HCT116 (cell line): ENCODE measurements around the gene SUMO1. TPM values are rescaled to one million over a fixed set of nuclear protein-coding genes. Genes with fewer than 3 reads are reported as not detected.

ENCODE experiments used
- ATAC-seq: fragments of 200-7000 bp; cut with Tn5 transposase; 2 replicates; pipeline ENCODE4 v1.9.1; 2020; ENCODE audit warnings: mild to moderate bottlenecking, moderate library complexity
- BruUV-seq: library from RNA; stranded (reverse); fragments of 400-500 nt; replicated peaks from 2 replicates; lab custom pipeline; 2021; lab: Mats Ljungman, UMichigan
- CTCF ChIA-PET: fragments of 300-600 bp; sonication (Branson Sonifier 250); formaldehyde crosslinking; loops from one replicate; lab custom pipeline; 2021; ENCODE audit warnings: antibody characterized with exemption; lab: Charles Lee
- POLR2A ChIA-PET: fragments of 300-600, 350-600 bp; sonication (Branson Sonifier 250); formaldehyde crosslinking; loops from one replicate; lab custom pipeline; 2021; ENCODE audit warnings: antibody characterized with exemption; lab: Charles Lee
- RAD21 ChIA-PET, 2 experiments: fragments of 300-600 bp; sonication (Branson Sonifier 250); formaldehyde crosslinking; loops; one replicate each; lab custom pipeline; 2023; ENCODE audit warnings: low total read pairs in 2 of 2; ENCODE audit not compliant: uncharacterized antibody in 2 of 2, unreplicated experiment in 2 of 2, low non-redundant PET in 1 of 2; lab: Charles Lee
- DNase-seq: peaks from one replicate; pipeline ENCODE4 v3.0.0-alpha.2; 2010; ENCODE audit warnings: low read depth, low spot score
- H2AFZ ChIP-seq: fragments of 200-600 bp; shearing (Covaris generic), sonication (generic); 2 replicates; pipeline ENCODE4 v1.6.1; 2017; ENCODE audit warnings: low read depth, mixed run types, mixed read lengths, antibody characterized with exemption, low read length; ENCODE audit not compliant: poor library complexity, severe bottlenecking
- H3K27ac ChIP-seq: 2 replicates; pipeline ENCODE4 v1.5.1; 2012; ENCODE audit warnings: low read depth, low read length
- H3K27me3 ChIP-seq: fragments of 200-600 bp; sonication (generic); 2 replicates; pipeline ENCODE4 v1.6.1; 2016; ENCODE audit warnings: mixed run types, low read length, mixed read lengths; ENCODE audit not compliant: insufficient read depth
- H3K36me3 ChIP-seq, 2 experiments: fragments of 200-500 bp in 1 of 2; fragments of 200-600 bp in 1 of 2; sonication (Bioruptor generic) in 1 of 2; sonication (generic) in 1 of 2; 2 replicates each; pipeline versions ENCODE4 v1.5.1 to v1.6.1; 2014 to 2016; ENCODE audit warnings: low read length in 2 of 2, inconsistent platforms in 1 of 2, mixed read lengths in 1 of 2, mixed run types in 1 of 2; ENCODE audit not compliant: insufficient read depth in 2 of 2, control insufficient read depth in 1 of 2
- H3K4me1 ChIP-seq, 2 experiments: fragments of 200-600 bp in 1 of 2; sonication (generic) in 1 of 2; 2 replicates each; pipeline versions ENCODE4 v1.5.1 to v1.6.1; 2012 to 2017; ENCODE audit warnings: low read length in 2 of 2, inconsistent platforms in 1 of 2, mild to moderate bottlenecking in 1 of 2, mixed read lengths in 1 of 2, mixed run types in 1 of 2, moderate library complexity in 1 of 2; ENCODE audit not compliant: insufficient read depth in 2 of 2, control insufficient read depth in 1 of 2
- H3K4me2 ChIP-seq: fragments of 200-600 bp; sonication (generic); 2 replicates; pipeline ENCODE4 v1.6.1; 2017; ENCODE audit warnings: mixed run types, low read length, mixed read lengths
- H3K4me3 ChIP-seq, 2 experiments: fragments of 200-600 bp in 1 of 2; sonication (generic) in 1 of 2; replicated peaks in 1 of 2; 2 replicates each; pipeline ENCODE4 v1.5.1; 2011 to 2016; ENCODE audit warnings: low read length in 2 of 2, control low read depth in 1 of 2, low read depth in 1 of 2, mild to moderate bottlenecking in 1 of 2, mixed read lengths in 1 of 2, mixed run types in 1 of 2
- H3K79me2 ChIP-seq: fragments of 200-600 bp; sonication (generic); 2 replicates; pipeline ENCODE4 v1.6.1; 2017; ENCODE audit warnings: mild to moderate bottlenecking, mixed run types, low read length, moderate library complexity, mixed read lengths; ENCODE audit not compliant: insufficient read depth
- H3K9ac ChIP-seq: fragments of 200-600 bp; sonication (generic); 2 replicates; pipeline ENCODE4 v1.6.1; 2016; ENCODE audit warnings: low read length, mixed read lengths
- H3K9me2 ChIP-seq: fragments of 200-600 bp; sonication (generic), shearing (Covaris generic); 2 replicates; pipeline ENCODE4 v1.6.1; 2017; ENCODE audit warnings: mixed run types, mild to moderate bottlenecking, moderate library complexity; ENCODE audit not compliant: insufficient read depth
- H3K9me3 ChIP-seq, 2 experiments: fragments of 200-500 bp in 1 of 2; fragments of 200-600 bp in 1 of 2; sonication (Bioruptor generic) in 1 of 2; sonication (generic) in 1 of 2; 2 replicates each; pipeline ENCODE4 v1.6.1; 2014 to 2017; ENCODE audit warnings: low read length in 2 of 2, mixed read lengths in 2 of 2, inconsistent platforms in 1 of 2, low read depth in 1 of 2, mild to moderate bottlenecking in 1 of 2, mixed run types in 1 of 2, moderate library complexity in 1 of 2; ENCODE audit not compliant: control insufficient read depth in 1 of 2, insufficient read depth in 1 of 2
- H4K20me1 ChIP-seq: fragments of 200-600 bp; sonication (generic), shearing (Covaris generic); 2 replicates; pipeline ENCODE4 v1.6.1; 2017; ENCODE audit warnings: mixed run types, mild to moderate bottlenecking, moderate library complexity; ENCODE audit not compliant: insufficient read depth
- CEBPB ChIP-seq: IDR thresholded peaks from 2 replicates; pipeline ENCODE4 v1.6.1; 2012; ENCODE audit warnings: low read depth
- EGR1 ChIP-seq: IDR thresholded peaks from 2 replicates; pipeline ENCODE4 v1.6.1; 2012; ENCODE audit warnings: low read depth
- ELF1 ChIP-seq: IDR thresholded peaks from 2 replicates; pipeline ENCODE4 v1.6.1; 2012; ENCODE audit warnings: low read depth, borderline replicate concordance
- EZH2 ChIP-seq: fragments of 200-600 bp; sonication (generic); IDR thresholded peaks from 2 replicates; pipeline ENCODE4 v1.6.1; 2017; ENCODE audit warnings: antibody characterized with exemption, mixed run types
- EZH2phosphoT487 ChIP-seq: fragments of 200-600 bp; IDR thresholded peaks from 2 replicates; pipeline ENCODE4 v1.6.1; 2018; ENCODE audit warnings: antibody characterized with exemption, borderline replicate concordance
- FOSL1 ChIP-seq: IDR thresholded peaks from 2 replicates; pipeline ENCODE4 v1.6.1; 2012; ENCODE audit warnings: low read depth
- JUND ChIP-seq: IDR thresholded peaks from 2 replicates; pipeline ENCODE4 v1.6.1; 2012
- MAX ChIP-seq: IDR thresholded peaks from 2 replicates; pipeline ENCODE4 v1.6.1; 2012
- POLR2A ChIP-seq: IDR thresholded peaks from 2 replicates; pipeline ENCODE4 v1.7.0; 2011; ENCODE audit warnings: borderline replicate concordance; ENCODE audit not compliant: insufficient read depth, insufficient read length; ENCODE audit errors: extremely low read depth
- POLR2AphosphoS5 ChIP-seq: IDR thresholded peaks from 2 replicates; pipeline ENCODE4 v1.6.1; 2011; ENCODE audit warnings: mild to moderate bottlenecking, low read depth, low read length, moderate library complexity
- RAD21 ChIP-seq: IDR thresholded peaks from 2 replicates; pipeline ENCODE4 v1.6.1; 2012; ENCODE audit warnings: low read depth, mild to moderate bottlenecking
- SIN3A ChIP-seq: IDR thresholded peaks from 2 replicates; pipeline ENCODE4 v1.6.1; 2012; ENCODE audit warnings: low read depth
- SP1 ChIP-seq: IDR thresholded peaks from 2 replicates; pipeline ENCODE4 v1.6.1; 2012; ENCODE audit warnings: low read depth
- SRF ChIP-seq: IDR thresholded peaks from 2 replicates; pipeline ENCODE4 v1.6.1; 2012; ENCODE audit warnings: low read depth
- YY1 ChIP-seq: IDR thresholded peaks from 2 replicates; pipeline ENCODE4 v1.6.1; 2011; ENCODE audit warnings: low read length, low read depth, moderate library complexity, mild to moderate bottlenecking; ENCODE audit not compliant: insufficient replicate concordance; ENCODE audit errors: extremely low read depth
- ZNF274 ChIP-seq: fragments of 200-500 bp; sonication (Bioruptor generic); IDR thresholded peaks from 2 replicates; pipeline ENCODE4 v1.6.1; 2014; ENCODE audit warnings: mild to moderate bottlenecking, low read depth, low read length, inconsistent platforms
- intact Hi-C: fragments of 100-400 bp; cut with micrococcal nuclease; formaldehyde crosslinking; loops from 2 replicates; pipeline ENCODE4 v1.10.0; 2022
- total RNA-seq: library from RNA; stranded (reverse); gene quantifications from one replicate; pipeline ENCODE4 v1.2.1, GENCODE V29; 2021; ENCODE audit not compliant: unreplicated experiment
- TF ChIP-seq, protein P1 (sequence below): IDR thresholded peaks from 2 replicates; pipeline ENCODE4 v1.6.1; 2012; ENCODE audit warnings: low read depth

Gene SUMO1
- total RNA-seq, 1 experiment from 2014 or later = 130 TPM

DNA sequence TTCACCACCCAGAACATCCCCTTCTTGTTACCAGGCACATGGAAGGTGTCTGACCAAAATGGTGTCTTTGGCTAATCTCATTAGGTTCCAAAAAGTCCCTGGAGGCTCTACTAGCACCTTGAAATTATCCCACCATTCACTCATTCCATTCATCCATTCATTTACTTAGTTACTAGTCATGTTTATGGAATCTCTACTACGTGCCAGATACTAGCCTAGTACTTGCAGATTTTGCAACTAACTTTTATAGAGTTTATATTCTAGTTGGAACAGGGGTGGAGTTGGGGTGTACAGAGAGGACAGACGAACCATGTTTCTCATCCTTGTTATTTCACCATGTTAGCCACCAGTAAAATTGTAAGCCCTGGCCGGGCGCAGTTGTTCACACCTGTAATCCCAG is 23.1 kb upstream of the SUMO1 start (continued):
- TF ChIP-seq POLR2A (no peak), ELF1 (no peak), EZH2 (no peak), MAX (no peak), EZH2phosphoT487 (no peak), SRF (no peak), JUND (no peak), CEBPB (no peak), POLR2AphosphoS5 (no peak), RAD21 (no peak), SIN3A (no peak)

DNA sequence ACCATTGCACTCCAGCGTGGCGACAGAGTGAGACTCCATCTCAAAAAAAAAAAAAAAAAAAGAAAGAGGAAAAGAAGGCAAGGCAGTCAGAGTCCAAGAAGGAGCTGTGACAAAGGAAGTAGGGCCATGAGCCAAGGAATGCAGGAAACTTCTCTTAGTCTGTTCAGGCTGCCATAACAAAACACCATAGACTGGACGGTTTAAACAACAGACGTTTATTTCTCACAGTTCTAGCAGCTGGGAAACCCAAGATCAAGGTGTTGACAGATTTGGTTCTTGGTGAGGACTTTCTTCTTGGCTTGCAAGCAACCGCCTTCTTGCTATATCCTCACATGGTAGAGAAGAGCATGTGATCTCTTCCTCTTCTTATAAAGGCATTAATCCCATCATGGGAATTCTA is 13.1 kb upstream of the SUMO1 start:
- CTCF ChIA-PET = no interaction called here
- POLR2A ChIA-PET = no interaction called here
- no peak overlapping the region for H3K27ac ChIP-seq
- no peak overlapping the region for H3K9ac ChIP-seq
- DNase-seq = no peak
- RAD21 ChIA-PET = no interaction called here
- no peak for ATAC-seq
- no peak overlapping the region for H3K4me2 ChIP-seq
- BruUV-seq = no TSS peak
- H3K4me3 ChIP-seq = no peak overlapping the region
- no peak for TF ChIP-seq EZH2phosphoT487
- TF ChIP-seq ZNF274 = no peak
- TF ChIP-seq, protein P1, sequence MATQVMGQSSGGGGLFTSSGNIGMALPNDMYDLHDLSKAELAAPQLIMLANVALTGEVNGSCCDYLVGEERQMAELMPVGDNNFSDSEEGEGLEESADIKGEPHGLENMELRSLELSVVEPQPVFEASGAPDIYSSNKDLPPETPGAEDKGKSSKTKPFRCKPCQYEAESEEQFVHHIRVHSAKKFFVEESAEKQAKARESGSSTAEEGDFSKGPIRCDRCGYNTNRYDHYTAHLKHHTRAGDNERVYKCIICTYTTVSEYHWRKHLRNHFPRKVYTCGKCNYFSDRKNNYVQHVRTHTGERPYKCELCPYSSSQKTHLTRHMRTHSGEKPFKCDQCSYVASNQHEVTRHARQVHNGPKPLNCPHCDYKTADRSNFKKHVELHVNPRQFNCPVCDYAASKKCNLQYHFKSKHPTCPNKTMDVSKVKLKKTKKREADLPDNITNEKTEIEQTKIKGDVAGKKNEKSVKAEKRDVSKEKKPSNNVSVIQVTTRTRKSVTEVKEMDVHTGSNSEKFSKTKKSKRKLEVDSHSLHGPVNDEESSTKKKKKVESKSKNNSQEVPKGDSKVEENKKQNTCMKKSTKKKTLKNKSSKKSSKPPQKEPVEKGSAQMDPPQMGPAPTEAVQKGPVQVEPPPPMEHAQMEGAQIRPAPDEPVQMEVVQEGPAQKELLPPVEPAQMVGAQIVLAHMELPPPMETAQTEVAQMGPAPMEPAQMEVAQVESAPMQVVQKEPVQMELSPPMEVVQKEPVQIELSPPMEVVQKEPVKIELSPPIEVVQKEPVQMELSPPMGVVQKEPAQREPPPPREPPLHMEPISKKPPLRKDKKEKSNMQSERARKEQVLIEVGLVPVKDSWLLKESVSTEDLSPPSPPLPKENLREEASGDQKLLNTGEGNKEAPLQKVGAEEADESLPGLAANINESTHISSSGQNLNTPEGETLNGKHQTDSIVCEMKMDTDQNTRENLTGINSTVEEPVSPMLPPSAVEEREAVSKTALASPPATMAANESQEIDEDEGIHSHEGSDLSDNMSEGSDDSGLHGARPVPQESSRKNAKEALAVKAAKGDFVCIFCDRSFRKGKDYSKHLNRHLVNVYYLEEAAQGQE = no peak
- TF ChIP-seq YY1 = no peak
- no peak for TF ChIP-seq EGR1
- TF ChIP-seq ELF1 = no peak
- no peak for TF ChIP-seq SRF
- TF ChIP-seq FOSL1 = no peak
- no peak for TF ChIP-seq RAD21
- TF ChIP-seq SP1 = no peak
- TF ChIP-seq, all 23 proteins: peak for 0
- Histone ChIP-seq H3K9me2 (no peaks in the 10 kb centered on the region), H3K36me3 (no peaks in the 10 kb centered on the region), H3K79me2 (no peaks in the 10 kb centered on the region), H3K4me1 (peaks cover 0 to 7% of the 10 kb centered on the region in 2 experiments; a peak in 1 of 4 replicates), H3K27me3 (no peaks in the 10 kb centered on the region), H4K20me1 (no peaks in the 10 kb centered on the region), H2AFZ (no peak overlapping the region), H3K9me3 (no peaks in the 10 kb centered on the region)
- intact Hi-C loops = no loop called here
